HTR-8/SVneo (cell line): ENCODE results near the gene SEMA4D.

Experiments
- DNase-seq: peaks from one replicate; pipeline ENCODE4 v3.0.0; 2011; ENCODE audit warnings: low spot score, mixed read lengths; ENCODE audit not compliant: insufficient read length
- FAIRE-seq: peaks from 2 replicates; lab custom pipeline; 2011; peaks lifted over from hg19 to GRCh38; lab: Jason Lieb, UNC

Gene SEMA4D

DNA sequence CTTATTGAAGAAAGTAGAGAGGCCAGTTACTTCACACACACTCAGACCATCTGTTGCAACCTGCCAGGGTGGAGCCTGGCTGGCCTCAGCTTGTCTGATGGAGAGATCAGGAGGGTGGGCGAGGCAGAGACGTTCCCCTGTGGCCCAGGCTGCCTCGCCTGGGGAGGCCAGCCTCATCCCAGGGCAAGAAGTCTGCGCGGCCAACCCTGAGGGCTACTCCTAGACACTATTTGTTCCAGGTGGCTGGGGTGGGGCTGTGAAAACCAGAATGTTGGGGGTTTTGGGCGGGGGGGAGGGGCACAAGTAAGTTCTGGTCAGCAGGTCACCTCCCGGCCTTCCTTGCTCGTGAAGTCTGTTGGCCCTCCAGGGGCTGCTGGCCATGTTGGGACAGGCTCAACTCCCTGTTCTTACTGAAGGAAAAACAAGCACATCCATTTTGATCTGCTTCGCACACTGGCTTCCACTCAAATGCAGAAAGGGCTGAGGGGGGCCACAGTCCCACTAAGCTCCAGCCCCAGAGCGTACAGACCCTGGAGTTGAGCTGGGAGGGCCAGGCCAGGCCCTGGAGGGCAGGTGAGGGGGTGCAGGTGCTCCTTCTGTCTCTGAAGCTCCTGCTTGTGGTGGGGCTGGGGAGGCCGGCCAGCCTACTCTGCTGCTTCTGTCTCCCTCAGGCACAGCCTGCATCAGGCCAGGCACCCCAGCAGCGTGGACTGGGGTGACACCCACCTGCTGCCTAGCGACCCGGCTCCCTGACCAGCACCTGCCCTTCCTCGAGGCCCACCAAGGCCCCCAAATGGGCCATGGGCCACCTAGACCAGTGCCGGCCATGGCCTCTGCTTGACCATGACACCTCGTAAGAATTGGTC, 133.0 kb downstream of the SEMA4D start:
- DNase-seq (no peak), FAIRE-seq (no peak)

DNA sequence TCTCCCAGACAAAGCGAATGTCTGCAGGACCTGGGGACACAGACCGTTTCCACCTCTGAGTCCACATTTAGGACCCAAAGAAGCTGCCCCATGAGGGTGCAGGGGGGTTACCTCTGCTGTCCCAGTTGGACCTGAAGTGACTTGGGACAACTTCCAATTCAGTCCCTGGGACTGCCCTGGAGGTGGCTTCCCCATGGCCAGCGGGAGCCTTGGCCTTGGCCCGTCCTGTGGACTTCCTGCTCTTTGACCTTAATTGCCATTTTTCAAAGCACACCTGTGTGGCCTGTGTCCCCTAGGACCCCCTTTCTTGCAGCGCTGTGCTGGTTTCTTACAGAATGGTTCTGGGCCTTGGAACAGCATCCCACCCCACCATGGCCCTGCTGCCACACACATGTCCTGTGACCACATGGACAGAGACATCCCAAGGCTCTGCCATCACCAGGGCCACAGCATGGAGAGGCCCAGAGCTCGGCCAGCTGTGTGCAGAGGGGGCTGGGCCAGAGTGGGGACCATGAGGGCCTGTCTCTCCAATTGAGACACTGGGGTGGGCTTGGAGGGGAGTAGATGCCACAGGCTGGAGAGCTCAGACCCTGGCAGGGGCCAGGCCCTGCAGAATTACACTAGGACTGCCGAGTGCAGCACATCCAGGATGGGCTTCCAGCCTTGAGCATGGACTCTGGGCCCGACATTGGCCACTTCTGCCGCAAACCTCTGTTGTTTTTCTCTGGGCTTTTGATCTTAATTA, 133.8 kb downstream of the SEMA4D start:
- DNase-seq (no peak), FAIRE-seq (no peak)

DNA sequence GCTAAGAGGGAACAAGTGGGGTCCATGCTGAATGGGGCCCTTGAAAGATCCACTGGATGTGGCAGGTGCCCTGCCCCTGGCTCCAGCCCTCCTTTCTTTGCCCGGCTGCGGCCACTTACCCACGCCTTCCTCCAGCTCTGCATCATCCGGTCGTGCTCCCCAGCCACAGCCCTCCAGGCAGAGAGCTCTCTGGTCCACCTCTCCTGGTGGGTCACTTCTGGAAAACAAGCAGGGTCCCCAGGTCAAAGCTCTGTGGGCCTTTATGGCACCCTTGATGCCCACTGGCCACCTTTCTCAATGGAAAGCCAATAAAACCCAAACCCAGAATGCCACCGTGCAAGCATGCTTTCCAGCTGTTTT, 134.6 kb downstream of the SEMA4D start:
- FAIRE-seq, result no peak

DNA sequence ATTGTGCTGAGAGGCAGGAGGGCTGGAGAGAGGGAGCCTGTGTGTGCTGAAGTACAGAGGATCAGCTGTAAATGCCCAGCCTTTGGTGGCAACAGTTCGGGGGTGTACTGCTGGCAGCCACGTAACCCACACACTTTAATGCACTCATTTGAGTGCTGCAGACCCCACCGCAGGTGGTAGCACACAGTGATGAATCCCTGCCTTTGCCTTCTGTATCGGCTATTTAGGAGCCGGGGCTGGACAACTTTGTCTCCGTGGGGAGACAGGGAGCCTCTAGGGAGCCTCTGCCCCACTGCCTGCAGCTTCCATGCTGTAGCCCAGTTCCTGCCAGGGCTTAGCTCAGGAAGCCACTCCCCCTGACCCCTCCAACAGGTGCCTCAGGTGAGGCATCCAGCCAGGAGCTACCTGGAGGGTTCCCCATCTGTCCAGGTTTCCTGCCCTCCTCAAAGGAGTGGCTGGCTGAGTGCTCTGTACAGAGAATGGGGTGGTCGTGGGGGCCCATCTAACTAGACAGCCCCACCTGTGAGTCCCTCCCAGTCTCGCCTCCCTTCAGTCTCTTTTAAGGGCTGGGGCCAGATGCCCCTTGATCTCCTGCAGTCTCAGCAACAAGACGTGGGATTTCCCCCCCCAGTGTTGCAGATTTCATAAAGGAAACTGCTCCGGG, 135.1 kb downstream of the SEMA4D start:
- DNase-seq (no peak), FAIRE-seq (no peak)

More for the DNA sequence above, 134.6 kb downstream of the SEMA4D start:
- no peak for DNase-seq

DNA sequence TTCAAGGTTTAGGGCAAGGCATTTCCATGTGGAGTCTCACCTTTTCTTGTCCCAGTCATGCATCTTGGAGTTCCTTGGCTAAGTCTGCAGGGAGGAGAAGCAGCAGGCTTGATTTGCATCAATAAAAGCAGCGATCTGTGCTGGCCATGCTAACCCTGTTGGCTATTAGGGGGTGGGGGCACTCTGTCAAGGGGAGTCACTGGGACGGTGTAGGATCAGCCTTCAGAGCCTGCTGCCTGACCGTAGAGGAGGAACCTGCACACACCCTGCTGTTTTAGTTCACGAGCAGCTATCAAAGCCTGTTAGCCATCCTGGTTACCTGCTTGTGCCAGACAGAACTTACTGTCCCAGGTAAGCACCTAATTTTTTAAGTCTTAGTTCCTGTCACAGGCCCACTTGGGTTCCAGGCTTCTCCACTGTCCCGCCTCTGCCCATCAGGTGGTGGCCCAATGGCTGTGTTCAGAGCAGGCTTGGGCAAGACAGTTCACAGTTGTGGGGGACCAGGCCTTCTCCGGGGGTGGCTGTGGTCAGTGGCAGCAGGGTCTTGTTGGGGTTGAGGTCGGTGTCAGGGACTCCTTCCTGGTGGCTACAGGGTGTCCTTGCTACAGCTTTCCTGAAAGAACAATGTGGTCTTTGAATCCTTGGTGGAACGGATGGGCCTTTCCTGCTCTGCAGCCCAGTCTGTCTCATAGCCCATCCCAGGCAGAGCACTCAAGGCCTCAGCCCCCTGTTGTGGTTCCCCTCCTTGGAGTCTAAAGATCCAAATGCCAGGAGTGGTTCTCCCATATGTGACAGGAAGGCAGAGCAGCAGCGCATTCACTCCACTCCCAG, 135.9 kb downstream of the SEMA4D start:
- FAIRE-seq (no peak), DNase-seq (no peak)

DNA sequence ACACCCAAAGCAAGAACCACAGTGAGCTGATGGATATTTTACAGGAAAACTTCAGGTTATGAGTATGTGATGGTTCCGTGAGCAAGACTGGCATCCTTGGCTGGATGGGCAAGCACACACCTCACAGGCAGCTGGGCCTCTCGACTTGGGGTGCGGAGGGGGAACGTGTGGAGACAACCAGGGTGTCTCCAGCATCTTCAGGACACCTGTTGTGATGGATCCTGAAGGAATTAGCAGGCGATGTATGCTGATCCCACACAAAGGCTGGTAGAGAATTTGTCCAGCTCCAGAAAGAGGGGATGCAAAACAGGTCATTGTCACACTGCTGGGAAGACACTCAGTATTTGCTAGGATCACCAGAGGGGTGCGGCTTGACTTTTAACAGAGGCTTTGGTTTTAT, 136.9 kb downstream of the SEMA4D start:
- FAIRE-seq (no peak), DNase-seq (no peak)

DNA sequence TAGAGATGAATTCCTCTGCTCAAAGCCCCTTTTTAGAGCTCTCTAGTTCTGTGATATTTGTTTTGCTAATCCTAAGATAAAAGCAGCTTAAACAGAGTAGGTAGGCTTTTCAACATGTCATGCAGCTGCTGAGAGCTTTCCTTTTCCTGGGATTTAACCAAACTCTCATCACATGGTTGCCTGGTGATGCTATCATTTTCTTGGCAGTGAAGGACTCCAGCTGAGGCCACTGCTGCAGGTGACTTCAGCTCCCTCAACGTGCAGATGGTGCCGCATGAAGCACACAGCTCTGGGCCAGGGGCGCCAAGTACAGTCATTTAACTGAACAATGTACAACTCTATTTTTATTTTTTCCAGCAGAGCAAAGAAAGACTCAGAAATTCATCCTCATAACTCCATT, 137.4 kb downstream of the SEMA4D start:
- DNase-seq, result no peak
- FAIRE-seq, result no peak

DNA sequence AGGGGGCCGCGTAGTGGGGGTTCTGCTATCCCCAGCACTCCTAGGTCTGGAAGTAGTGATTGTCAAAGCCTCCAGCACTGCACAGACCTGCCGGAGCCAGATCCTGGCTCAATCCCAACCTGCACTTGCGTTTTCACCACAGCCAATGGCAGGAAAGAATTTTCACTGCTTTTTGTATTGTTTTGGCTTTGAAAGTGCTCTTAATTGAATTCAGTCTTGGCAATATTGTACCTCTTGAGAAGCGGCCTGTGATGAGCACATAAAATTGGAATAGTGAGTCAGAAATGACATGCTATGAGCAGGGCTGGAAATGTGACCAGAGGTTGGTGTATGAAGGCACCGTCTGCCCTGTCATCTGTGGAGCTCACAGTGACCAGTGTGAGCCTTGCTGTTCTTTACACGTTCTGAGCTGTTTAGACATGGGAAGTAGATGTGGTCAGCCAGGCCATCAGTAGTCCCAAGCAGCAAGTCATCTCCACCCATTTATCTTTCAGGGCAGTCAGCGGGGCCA, 138.1 kb downstream of the SEMA4D start:
- FAIRE-seq, result no peak

DNA sequence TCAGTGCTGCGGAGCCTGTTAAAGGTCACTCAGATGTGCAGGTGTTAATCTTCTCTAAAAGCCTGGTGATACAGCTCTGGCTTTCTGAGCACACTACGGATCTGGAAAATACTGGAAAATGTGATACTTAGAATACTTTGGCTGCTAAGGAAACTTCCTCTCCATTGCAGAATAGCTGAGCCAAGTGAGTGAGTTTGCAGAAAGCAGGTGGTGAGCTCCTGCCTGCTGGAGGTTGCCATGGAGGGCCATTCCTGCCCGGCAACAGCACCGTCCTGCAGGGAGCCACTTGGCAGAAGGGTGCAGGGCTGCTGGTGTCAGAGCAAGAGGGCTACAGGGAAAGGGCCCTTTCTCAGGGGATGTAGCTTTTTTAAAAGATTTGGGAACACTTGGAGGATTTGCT, 138.9 kb downstream of the SEMA4D start:
- FAIRE-seq (no peak), DNase-seq (no peak)

More for the DNA sequence above, 138.1 kb downstream of the SEMA4D start:
- DNase-seq, result no peak

DNA sequence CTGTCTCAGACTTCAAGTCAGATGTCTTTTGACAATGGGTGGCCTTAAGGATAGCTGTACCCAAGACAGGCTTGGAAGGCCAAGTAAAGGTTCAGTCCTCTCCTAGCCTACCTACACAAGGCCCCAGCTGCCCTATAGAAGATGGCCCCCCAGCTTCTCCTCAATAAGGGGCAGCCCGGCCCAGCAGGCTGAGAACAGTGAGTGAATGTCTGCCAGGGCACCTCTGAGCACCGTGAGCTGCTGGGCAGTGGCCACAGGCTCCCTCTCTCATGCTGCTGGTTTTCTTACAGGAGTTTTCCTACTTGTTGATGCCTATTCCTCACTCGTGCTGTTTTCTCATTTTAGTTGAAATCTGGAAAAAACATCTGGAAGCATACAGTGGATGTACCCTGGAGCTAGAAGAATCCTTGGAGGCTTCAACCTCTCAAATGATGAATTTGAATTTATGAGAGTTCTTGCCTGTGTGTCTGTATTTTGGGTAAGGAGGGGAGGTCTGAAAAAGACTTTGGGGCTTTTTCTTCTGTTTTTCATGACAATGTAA, 139.5 kb downstream of the SEMA4D start:
- FAIRE-seq (no peak), DNase-seq (no peak)

DNA sequence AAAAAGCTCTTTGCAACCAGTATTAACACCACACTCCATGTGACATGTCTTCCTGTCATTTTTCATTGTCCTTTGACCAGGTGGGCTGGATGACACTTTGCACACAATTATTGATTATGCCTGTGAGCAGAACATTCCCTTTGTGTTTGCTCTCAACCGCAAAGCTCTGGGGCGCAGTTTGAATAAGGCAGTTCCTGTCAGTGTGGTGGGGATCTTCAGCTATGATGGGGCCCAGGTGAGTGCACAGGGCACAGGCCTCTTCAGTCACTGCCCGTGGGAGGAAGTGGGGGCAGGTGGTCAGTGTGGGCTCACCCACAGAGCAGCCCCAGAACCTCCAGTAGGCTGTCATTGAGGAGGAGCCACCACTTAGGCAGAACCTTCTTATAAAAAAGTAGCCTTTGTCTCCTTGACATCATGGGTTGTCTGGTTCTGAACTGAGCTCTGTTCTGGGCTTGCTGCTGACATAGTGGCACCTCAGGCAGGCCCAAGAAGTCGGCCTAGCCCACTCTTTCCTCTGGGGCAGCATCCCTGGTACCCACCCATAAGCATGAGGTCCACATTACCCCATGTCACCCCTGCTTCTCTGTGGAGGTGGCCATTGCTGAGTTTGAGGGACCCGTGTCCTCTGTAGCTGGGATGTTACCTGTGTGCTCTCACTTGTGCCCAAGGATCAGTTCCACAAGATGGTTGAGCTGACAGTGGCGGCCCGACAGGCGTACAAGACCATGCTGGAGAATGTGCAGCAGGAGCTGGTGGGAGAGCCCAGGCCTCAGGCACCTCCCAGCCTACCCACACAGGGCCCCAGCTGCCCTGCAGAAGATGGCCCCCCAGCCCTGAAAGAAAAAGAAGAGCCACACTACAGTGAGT, 140.3 kb downstream of the SEMA4D start:
- FAIRE-seq (no peak), DNase-seq (no peak)

DNA sequence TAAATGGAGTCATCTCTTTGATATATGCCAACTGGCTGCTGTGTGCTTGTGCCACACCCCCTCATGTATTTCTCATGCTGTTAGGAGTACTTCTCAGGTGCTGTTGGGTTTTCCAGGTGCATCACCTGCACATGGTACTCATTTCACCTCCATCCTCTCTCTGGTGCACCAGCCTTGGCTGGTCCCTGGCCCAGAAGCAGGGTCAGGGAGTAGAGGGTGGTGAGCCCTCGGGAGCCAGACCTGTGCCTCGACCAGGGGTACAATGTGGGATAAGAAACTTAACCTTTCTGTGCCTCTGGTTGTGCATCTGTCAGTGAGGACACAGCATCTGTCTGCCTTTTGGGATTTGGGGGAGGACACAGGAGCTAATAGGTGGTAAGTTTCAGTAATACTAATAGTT, 141.1 kb downstream of the SEMA4D start:
- DNase-seq (no peak), FAIRE-seq (no peak)

DNA sequence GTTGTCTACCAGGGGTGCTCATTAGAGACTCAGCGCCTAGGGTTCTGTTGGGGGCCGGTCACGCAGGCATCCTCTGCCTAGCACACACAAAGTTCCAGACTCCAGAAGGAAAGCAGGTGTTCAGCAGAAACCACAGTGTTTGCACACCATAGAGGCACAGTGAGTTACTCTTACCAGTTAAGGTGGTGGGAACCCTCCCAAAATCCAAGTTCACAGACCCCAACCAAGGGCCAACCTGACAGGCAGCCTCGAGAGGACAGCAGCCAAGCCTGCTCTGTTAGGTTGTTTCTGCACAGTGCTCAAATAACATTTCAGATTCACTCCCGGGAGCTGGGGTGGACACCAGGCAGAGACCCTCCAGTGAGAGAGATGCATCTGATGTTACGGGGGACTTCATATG, 143.4 kb downstream of the SEMA4D start:
- FAIRE-seq (no peak), DNase-seq (no peak)

DNA sequence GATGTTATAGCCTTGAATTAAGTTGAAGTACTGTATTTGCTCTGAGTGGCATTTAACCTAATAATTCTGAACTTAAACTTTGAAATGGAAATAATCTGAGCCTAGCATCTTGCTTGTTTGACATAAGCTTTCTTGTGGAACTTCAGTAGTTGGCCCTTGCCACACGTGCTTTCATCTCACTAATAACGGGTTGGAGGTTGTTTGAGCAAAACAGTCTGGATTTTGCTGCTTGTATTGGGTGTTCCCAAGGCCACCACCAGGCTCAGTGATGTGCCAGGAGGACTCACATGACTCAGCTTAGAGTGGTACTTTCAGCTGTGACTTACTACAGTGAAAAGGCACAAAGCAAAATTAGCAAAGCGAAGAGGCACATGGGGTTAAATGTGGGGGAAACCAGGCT, 143.9 kb downstream of the SEMA4D start:
- FAIRE-seq, result no peak
- DNase-seq, result no peak

DNA sequence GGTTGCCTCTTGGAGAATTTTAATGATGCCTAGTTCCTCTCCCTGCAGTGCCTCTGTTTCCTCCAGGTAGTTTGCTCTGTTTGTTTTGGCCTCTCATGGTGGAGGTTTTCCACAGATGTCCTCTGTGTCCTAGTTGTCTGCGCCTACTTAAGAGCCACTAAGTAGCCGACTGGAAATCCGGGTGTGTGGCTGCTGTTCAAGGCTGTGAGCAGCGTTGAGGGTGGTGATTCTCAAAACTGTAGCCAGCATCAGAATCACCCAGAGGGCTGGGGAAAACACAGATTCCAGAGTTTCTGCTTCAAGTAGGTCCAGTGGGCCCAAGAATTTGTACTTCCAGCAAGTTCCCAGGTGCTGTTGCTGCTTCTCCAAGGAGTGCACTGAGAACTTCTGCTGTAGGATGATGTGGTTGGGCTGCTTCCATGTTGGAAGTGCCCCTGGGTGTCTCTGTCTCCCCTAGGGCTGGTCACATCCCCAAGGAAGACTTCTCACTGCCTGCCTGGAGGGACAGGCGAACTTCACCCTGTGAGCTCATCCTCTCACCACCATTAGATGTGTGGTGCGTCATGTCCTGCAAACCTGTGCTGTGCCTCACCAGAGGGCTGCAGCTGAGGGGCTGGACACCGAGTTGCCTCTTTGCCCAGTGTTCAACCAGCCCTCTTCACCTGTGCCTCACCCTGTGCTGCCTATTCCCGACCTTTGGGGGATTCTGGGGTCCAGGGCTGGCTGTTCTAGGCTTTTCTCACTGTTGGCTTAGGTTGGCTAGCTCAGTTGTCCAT, 144.9 kb downstream of the SEMA4D start:
- no peak for FAIRE-seq
- DNase-seq, result no peak

DNA sequence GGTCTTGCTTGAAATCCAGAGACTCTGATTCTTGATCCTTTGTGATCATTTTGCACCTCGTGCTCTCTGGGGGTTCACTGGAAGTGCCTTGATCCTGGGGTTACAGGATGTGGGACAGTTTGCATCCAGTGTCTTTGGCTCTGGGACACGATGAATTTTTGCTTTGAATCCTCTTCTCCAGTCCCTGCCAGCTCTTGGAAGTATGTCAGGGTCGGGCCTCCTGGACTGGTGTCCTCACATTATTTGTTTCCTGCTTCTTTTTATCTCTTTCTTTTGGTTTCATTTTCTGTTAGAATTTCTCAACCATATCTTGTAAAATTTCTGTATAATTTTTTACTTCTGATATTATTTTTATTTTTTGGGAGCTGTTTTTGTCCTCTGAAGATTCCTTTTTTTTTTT, 145.5 kb downstream of the SEMA4D start:
- no peak for FAIRE-seq
- no peak for DNase-seq

DNA sequence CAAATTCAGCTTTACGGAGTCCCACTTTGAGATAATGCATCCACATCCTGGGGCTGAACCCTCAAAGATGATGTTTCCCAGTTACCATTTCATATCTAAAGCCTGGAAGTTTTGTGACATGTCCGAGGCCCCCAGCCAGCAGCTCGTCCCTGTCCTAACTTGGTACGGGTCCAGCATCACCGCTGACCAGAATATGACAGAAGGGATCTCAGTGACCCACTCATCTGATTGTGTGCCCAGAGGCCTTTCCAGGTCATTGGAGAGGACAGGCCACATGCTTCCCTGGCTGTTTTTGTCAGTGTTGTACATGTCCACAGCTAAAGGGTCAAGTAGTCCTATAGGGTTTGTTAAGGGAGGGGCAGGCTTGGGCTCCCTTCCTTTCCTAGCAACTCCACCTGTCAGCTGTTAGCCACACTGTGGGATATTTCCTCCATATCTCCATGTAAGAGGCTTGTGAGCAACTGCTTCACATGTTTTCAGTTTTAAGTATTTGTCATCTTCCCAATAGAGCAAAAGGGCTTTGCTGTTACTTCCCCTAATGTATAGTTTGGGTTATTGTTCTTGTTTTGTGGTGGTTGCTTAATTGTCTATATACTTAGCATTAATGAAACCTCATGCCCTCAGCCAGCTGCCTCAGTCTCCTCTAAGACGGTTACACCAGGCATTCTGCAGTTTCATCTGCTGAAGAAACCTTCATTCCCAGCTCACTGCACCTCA, 146.2 kb downstream of the SEMA4D start:
- FAIRE-seq (no peak), DNase-seq (no peak)
